Measurements from ENCODE around the gene THAP4. TPM values are rescaled to one million over a fixed set of nuclear protein-coding genes. Genes with fewer than 3 reads are reported as not detected.

THAP4 gene
- total and polyA plus RNA-seq, 2 of the 4 experiments (the other 2 are of a cell fraction) = 33.9 to 55.1 TPM

DNA sequence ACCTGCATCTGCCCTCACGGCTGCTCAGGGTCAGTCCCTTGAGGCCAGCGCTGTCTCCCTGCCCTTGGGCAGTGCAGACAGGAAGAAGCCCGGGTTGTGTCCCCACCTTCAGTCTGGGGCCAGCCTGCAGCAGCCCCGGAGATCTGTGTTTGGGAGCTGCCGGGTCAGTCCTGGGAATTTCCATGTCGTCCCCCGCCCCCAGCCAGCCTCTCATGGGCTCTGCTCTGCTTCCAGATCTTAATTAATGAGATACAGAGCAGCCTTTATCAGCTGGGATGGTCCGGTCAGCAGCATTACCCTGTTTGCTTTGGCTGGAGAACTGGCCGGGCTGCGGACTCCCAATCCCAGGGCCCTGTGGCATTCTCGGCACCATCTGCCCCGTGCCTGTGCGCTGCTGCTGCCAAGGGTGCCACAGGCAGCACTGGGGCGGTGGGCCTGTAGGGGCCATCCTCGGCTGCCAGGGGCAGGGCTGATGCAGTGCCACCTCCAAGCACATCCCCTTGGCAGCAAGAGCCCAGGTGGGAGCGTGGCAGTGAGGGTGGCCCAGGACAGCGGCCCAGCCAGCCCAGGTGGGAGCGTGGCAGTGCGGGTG is 76.0 kb downstream of the THAP4 start:
- POLR2A ChIA-PET (ENCODE audit: unreplicated experiment) = no interaction called here
- dilution Hi-C loops (cut with HindIII; ENCODE audit: low sequenced_read_pairs, unreplicated experiment) = no loop called here

More for the DNA sequence above, 76.0 kb downstream of the THAP4 start:
- H2BK5ac ChIP-seq (ENCODE audit: low read depth, low read length, poor library complexity, severe bottlenecking) = peak overlapping the region; percentile 65
- 51% methylated on average over 5 of the region's 19 CpGs; no CpG with 5 or more reads in 1 of the 2 experiments for WGBS, 2 experiments (ENCODE audit: extremely low coverage in 2 of 2, insufficient read length in 1 of 2)
- no peak overlapping the region; the same call in 1 of the 2 replicates for H3K4ac ChIP-seq (ENCODE audit: low read depth, low read length)
- H2AK9ac ChIP-seq (replicated peaks; ENCODE audit: low read depth, low read length, poor library complexity) = peak overlapping the region; percentile 99
- H3K18ac ChIP-seq (ENCODE audit: low read depth, low read length) = no peak overlapping the region
- peak overlapping the region; percentile 71; the same call in 1 of the 2 replicates for H3K4me2 ChIP-seq (ENCODE audit: low read depth, low read length)
- no peak overlapping the region for H3K14ac ChIP-seq (replicated peaks; ENCODE audit: low read depth, low read length)
- H3K36me3 ChIP-seq (ENCODE audit: control insufficient read depth, insufficient read depth, low read length) = peaks cover 19% of the 10 kb centered on the region
- no peak for TF ChIP-seq RAD21 (IDR thresholded peaks at IDR 0.05; ENCODE audit: low read length)
- no peak for TF ChIP-seq FOS (IDR thresholded peaks at IDR 0.05; ENCODE audit: low read depth, low read length)
- TF ChIP-seq MAZ (IDR thresholded peaks at IDR 0.05; ENCODE audit: borderline replicate concordance, low read depth, low read length) = no peak
- TF ChIP-seq, protein P1, sequence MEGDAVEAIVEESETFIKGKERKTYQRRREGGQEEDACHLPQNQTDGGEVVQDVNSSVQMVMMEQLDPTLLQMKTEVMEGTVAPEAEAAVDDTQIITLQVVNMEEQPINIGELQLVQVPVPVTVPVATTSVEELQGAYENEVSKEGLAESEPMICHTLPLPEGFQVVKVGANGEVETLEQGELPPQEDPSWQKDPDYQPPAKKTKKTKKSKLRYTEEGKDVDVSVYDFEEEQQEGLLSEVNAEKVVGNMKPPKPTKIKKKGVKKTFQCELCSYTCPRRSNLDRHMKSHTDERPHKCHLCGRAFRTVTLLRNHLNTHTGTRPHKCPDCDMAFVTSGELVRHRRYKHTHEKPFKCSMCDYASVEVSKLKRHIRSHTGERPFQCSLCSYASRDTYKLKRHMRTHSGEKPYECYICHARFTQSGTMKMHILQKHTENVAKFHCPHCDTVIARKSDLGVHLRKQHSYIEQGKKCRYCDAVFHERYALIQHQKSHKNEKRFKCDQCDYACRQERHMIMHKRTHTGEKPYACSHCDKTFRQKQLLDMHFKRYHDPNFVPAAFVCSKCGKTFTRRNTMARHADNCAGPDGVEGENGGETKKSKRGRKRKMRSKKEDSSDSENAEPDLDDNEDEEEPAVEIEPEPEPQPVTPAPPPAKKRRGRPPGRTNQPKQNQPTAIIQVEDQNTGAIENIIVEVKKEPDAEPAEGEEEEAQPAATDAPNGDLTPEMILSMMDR (conservative IDR thresholded peaks at IDR 0.05; ENCODE audit: low read depth, low read length) = no peak
- TF ChIP-seq MAFK (IDR thresholded peaks at IDR 0.05; ENCODE audit: low read depth, low read length) = no peak
- TF ChIP-seq RFX5 (IDR thresholded peaks at IDR 0.05; ENCODE audit: low read depth, low read length) = no peak
- in situ Hi-C loops (cut with MboI; ENCODE audit: low sequenced_read_pairs) = no loop called here
- no peak overlapping the region for H4K5ac ChIP-seq (ENCODE audit: low read depth, low read length)
- no peak overlapping the region for H3K56ac ChIP-seq (ENCODE audit: extremely low read depth, insufficient read depth, low read length)
- H3K4me1 ChIP-seq (ENCODE audit: control insufficient read depth, insufficient read depth, low read length) = peaks cover 16% of the 10 kb centered on the region
- H3K27ac ChIP-seq (ENCODE audit: insufficient read depth, low read length) = no peak overlapping the region
- DNase-seq (peak; percentile 49), ATAC-seq (ENCODE audit: low read depth) (no peak)
- no peaks in the 10 kb centered on the region for H3K27me3 ChIP-seq (ENCODE audit: control insufficient read depth, insufficient read depth, low read length)
- no peak overlapping the region for H2AFZ ChIP-seq (replicated peaks; ENCODE audit: low read length, poor library complexity)
- H4K8ac ChIP-seq (ENCODE audit: low read depth in 2 of 2, low read length in 2 of 2) = no peak overlapping the region
- peak overlapping the region; percentile 85; the same call in 1 of the 2 replicates for H2AK5ac ChIP-seq (ENCODE audit: low read depth, low read length)
- H3K79me1 ChIP-seq (ENCODE audit: low read depth in 1 of 2, low read length in 2 of 2) = peaks cover 12 to 47% of the 10 kb centered on the region in 2 experiments
- peak overlapping the region; percentile 75; the same call in 1 of the 2 replicates for H3K23ac ChIP-seq (ENCODE audit: low read depth, low read length)
- peaks cover 55% of the 10 kb centered on the region for H4K20me1 ChIP-seq (ENCODE audit: insufficient read depth, low read length)
- no peak overlapping the region for H3K9ac ChIP-seq (ENCODE audit: low read depth, low read length)
- H3K4me3 ChIP-seq (ENCODE audit: insufficient read depth, low read depth, low read length) = no peak overlapping the region
- no peak overlapping the region for H2BK120ac ChIP-seq (ENCODE audit: low read depth, low read length)
- peaks cover 15% of the 10 kb centered on the region for H3K9me1 ChIP-seq (ENCODE audit: insufficient read depth, low read length)
- no peak overlapping the region for H2BK15ac ChIP-seq (ENCODE audit: low read depth, low read length)
- H3K9me3 ChIP-seq (ENCODE audit: control insufficient read depth, insufficient read depth, low read length) = no peaks in the 10 kb centered on the region
- intact Hi-C loops (cut with micrococcal nuclease) = no loop called here
- BruUV-seq (replicated peaks) = no TSS peak
- CTCF ChIA-PET = interaction anchor here (1.1 kb wide), 1 partner anchor 11 kb away, joined by 3 read pairs; no protein-coding TSS in a partner anchor
- no peak overlapping the region; the same call in 1 of the 2 replicates for H2BK20ac ChIP-seq (ENCODE audit: low read depth, low read length)
- 0 out of 2 replicates have a peak overlapping the region, but pooled peaks have one; percentile 13 for H4K91ac ChIP-seq (ENCODE audit: insufficient read depth, low read depth, low read length)
